HFFc6 (cell line): ENCODE data around the gene PEX11B. TPM values are rescaled to one million over a fixed set of nuclear protein-coding genes. Genes with fewer than 3 reads are reported as not detected.
"Not testable (repeated sequence)": the region's sequence is repeated elsewhere in the genome, so short reads cannot be mapped to it uniquely, and the experiment has no call there.

Experiments
- DNase-seq: peaks from one replicate; pipeline ENCODE4 v3.0.0-alpha.2; 2018
- H3K27ac Mint-ChIP-seq: 2 replicates; pipeline ENCODE4 v1.8.0; 2020; ENCODE audit warnings: mild to moderate bottlenecking, mixed read lengths
- H3K27me3 Mint-ChIP-seq: 2 replicates; pipeline ENCODE4 v1.8.0; 2021; ENCODE audit warnings: mild to moderate bottlenecking, moderate library complexity, mixed read lengths; ENCODE audit not compliant: insufficient read depth
- H3K36me3 Mint-ChIP-seq: 2 replicates; pipeline ENCODE4 v1.8.0; 2021; ENCODE audit warnings: low read depth, mixed read lengths
- H3K4me1 Mint-ChIP-seq: 2 replicates; pipeline ENCODE4 v1.8.0; 2020; ENCODE audit warnings: low read depth, mixed read lengths
- H3K4me3 Mint-ChIP-seq: 2 replicates; pipeline ENCODE4 v1.8.0; 2020; ENCODE audit warnings: mild to moderate bottlenecking, moderate library complexity, mixed read lengths
- H3K9me3 Mint-ChIP-seq: 2 replicates; pipeline ENCODE4 v1.8.0; 2020; ENCODE audit warnings: mild to moderate bottlenecking, mixed read lengths
- total RNA-seq, 6 experiments: library from RNA; stranded (reverse); fragmentation: NEBNext Ultra II Directional; extraction: Animal tissue kit (Norgen Biotek cat#: 25700); gene quantifications; 2 replicates in 1 of 6; 3 replicates in 5 of 6; pipeline ENCODE4 v1.2.3, GENCODE V29; 2021
- TF ChIP-seq, protein P1 (sequence below): fragments of 200-600 bp; sonication (generic); IDR thresholded peaks from 2 replicates; pipeline ENCODE4 v1.5.0; 2021; ENCODE audit warnings: antibody characterized with exemption, mild to moderate bottlenecking

Gene PEX11B
- total RNA-seq, 6 experiments from 2014 or later: 30.3 to 41.1 (median 35.6) TPM

DNA sequence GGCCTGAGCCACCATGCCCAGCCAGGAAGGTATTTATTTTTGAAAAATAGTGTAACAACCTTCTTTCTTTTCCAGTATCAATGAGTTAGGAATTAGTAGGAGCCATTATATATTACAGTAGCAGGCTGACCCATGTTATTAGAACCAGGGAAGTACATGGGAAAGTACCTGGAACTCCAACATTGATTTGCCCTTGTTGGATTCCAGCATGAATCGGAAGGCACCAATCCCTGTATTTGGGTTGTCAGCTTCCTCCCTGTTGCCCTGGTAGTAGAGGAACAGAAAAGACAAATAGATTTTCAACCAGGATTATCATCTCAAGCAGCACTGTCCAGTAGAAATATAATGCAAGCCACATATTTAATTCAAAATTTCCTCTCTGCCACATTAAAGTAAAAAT, 18.9 kb upstream of the PEX11B start:
- Mint-ChIP-seq H3K27ac (peak overlapping the region; percentile 16; the same call in 1 of the 2 replicates), H3K27me3 (no peaks in the 10 kb centered on the region; the same call in 1 of the 2 replicates), H3K36me3 (peaks cover 14% of the 10 kb centered on the region), H3K4me1 (peaks cover 4% of the 10 kb centered on the region), H3K9me3 (no peaks in the 10 kb centered on the region), H3K4me3 (no peak overlapping the region)
- TF ChIP-seq, protein P1, sequence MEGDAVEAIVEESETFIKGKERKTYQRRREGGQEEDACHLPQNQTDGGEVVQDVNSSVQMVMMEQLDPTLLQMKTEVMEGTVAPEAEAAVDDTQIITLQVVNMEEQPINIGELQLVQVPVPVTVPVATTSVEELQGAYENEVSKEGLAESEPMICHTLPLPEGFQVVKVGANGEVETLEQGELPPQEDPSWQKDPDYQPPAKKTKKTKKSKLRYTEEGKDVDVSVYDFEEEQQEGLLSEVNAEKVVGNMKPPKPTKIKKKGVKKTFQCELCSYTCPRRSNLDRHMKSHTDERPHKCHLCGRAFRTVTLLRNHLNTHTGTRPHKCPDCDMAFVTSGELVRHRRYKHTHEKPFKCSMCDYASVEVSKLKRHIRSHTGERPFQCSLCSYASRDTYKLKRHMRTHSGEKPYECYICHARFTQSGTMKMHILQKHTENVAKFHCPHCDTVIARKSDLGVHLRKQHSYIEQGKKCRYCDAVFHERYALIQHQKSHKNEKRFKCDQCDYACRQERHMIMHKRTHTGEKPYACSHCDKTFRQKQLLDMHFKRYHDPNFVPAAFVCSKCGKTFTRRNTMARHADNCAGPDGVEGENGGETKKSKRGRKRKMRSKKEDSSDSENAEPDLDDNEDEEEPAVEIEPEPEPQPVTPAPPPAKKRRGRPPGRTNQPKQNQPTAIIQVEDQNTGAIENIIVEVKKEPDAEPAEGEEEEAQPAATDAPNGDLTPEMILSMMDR: no peak
- no peak for DNase-seq

DNA sequence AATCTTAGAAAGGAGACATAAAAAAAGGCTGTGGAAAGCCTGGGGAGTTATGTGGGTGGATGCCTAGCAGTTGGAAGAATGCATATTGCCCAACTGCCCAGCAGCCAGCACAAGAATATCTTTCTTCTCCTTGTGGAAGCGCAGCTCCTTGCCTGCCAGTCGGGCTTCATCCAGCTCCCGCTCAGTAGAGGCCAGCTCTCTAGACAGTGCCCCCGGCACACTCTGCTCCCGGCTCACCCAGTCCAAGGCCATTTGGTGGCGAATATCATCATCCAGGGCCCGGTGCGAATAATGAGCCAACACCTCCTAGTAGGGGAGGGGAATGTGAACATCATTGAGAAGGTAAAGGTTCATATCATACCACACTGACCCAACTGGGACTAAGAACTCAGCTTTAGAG, 17.7 kb upstream of the PEX11B start:
- Mint-ChIP-seq H3K27ac (no peak overlapping the region), H3K27me3 (no peaks in the 10 kb centered on the region; the same call in 1 of the 2 replicates), H3K9me3 (no peaks in the 10 kb centered on the region), H3K4me1 (no peaks in the 10 kb centered on the region), H3K4me3 (no peak overlapping the region), H3K36me3 (peaks cover 14% of the 10 kb centered on the region)
- DNase-seq: no peak
- TF ChIP-seq, protein P1: no peak

DNA sequence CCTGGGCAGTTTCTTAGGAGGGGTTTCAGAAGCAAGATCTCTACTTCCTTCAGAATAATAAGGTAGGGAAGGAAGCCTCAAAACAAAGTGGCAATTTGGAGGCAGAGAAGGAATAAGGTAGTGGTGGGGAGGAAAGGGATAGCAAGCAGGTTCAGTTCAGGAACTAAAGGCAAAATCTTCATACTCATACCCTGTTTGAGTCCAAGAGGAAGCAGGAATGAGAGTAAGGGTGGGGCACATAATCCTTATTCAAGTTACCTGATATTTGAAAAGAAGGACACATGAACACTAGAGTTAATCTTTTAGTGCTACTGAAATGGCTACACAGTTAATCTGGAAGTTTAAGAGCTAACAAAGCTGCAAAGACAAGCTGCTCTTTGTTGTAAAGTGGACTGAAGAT, 17.2 kb upstream of the PEX11B start:
- H3K27ac Mint-ChIP-seq: no peak overlapping the region

DNA sequence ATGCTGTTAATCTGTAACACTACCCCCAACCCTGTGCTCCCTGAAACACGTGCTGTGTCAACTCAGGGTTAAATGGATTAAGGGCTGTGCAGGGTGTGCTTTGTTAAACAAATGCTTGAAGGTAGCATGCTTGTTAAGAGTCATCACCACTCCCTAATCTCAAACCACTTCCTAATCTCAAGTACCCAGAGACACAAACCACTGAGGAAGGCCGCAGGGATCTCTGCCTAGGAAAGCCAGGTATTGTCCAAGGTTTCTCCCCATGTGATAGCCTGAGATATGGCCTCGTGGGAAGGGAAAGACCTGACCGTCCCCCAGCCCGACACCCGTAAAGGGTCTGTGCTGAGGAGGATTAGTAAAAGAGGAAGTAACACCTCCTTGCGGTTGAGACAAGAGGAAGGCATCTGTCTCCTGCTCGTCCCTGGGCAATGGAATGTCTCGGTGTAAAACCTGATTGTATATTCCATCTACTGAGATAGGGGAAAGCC, 14.0 kb upstream of the PEX11B start:
- H3K27ac Mint-ChIP-seq, H3K4me3 Mint-ChIP-seq, H3K9me3 Mint-ChIP-seq, DNase-seq, H3K27me3 Mint-ChIP-seq, H3K4me1 Mint-ChIP-seq: not testable (repeated sequence)
- H3K36me3 Mint-ChIP-seq: peaks cover 20% of the 10 kb centered on the region

More for the DNA sequence above, 17.2 kb upstream of the PEX11B start:
- H3K4me1 Mint-ChIP-seq: no peaks in the 10 kb centered on the region
- H3K27me3 Mint-ChIP-seq: no peaks in the 10 kb centered on the region; the same call in 1 of the 2 replicates
- H3K36me3 Mint-ChIP-seq: peaks cover 14% of the 10 kb centered on the region
- TF ChIP-seq, protein P1: no peak
- H3K4me3 Mint-ChIP-seq: no peak overlapping the region
- DNase-seq: no peak
- H3K9me3 Mint-ChIP-seq: no peaks in the 10 kb centered on the region

DNA sequence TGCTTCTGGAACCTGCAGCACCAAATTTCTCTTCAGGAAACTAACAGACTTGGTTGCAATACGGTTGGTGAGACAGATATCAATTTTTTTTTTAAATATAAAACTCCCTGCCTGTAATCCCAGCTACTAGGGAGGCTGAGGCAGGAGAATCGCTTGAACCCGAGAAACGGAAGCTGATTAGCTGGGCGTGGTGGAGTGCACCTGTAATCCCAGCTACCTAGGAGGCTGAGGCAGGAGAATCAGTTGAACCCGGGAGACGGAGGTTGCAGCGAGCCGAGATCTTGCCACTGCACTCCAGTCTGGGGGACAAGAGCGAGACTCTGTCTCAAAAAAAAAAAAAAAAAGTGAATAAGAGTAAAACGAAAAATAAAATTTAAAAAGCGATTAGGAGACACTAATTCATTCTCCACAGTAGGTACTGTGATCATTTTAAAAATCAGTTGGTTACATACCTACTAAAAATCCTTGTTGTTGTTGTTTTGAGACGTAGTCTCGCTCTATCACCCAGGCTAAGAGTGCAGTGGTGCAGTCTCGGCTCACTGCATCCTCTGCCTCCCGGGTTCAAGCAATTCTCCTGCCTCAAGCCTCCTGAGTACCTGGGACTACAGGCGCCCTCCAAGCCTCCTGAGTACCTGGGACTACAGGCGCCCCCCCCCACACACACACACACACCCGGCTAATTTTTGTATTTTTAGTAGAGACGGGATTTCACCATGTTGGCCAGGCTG, 9.6 kb upstream of the PEX11B start:
- Mint-ChIP-seq H3K4me3 (peak overlapping the region; percentile 51), H3K27ac (no peak overlapping the region; the same call in 1 of the 2 replicates), H3K27me3 (peaks cover 5% of the 10 kb centered on the region; the same call in 1 of the 2 replicates), H3K4me1 (peaks cover 6% of the 10 kb centered on the region), H3K36me3 (peaks cover 6% of the 10 kb centered on the region; the same call in 1 of the 2 replicates), H3K9me3 (no peaks in the 10 kb centered on the region)
- no peak for DNase-seq
- TF ChIP-seq, protein P1: no peak
